IPS-18c (cell line): ENCODE results near the gene PEX10.

ENCODE experiments used
- H3K4me3 ChIP-seq: 2 replicates; pipeline ENCODE4 v1.7.0; 2013; ENCODE audit warnings: low read depth, mild to moderate bottlenecking, low read length, moderate library complexity; ENCODE audit not compliant: insufficient read depth
- H3K9me3 ChIP-seq: one replicate; pipeline ENCODE4 v1.6.1; 2013; ENCODE audit warnings: mild to moderate bottlenecking, low read length, moderate library complexity; ENCODE audit not compliant: control insufficient read depth, insufficient read depth

PEX10 gene

GRCh38 chr1:2376261-2376741 lies 36.1 kb downstream of the PEX10 start:
- no peak overlapping the region for H3K4me3 ChIP-seq
- no peaks in the 10 kb centered on the region for H3K9me3 ChIP-seq

- Histone ChIP-seq H3K4me3 (no peak overlapping the region), H3K9me3 (no peaks in the 10 kb centered on the region)
Measured at GRCh38 chr1:2375923-2376260, 36.5 kb downstream of the PEX10 start.

- no peak overlapping the region for H3K4me3 ChIP-seq
- no peaks in the 10 kb centered on the region for H3K9me3 ChIP-seq
Measured at GRCh38 chr1:2375246-2375922, 37.0 kb downstream of the PEX10 start.

GRCh38 chr1:2374252-2375155 lies 37.9 kb downstream of the PEX10 start:
- Histone ChIP-seq H3K4me3 (no peak overlapping the region), H3K9me3 (no peaks in the 10 kb centered on the region)

- no peak overlapping the region for H3K4me3 ChIP-seq
- no peaks in the 10 kb centered on the region for H3K9me3 ChIP-seq
Measured at GRCh38 chr1:2373551-2374251, 38.7 kb downstream of the PEX10 start.

- H3K9me3 ChIP-seq = peaks cover 4% of the 10 kb centered on the region
- no peak overlapping the region for H3K4me3 ChIP-seq
Measured at GRCh38 chr1:2372551-2373490, 39.5 kb downstream of the PEX10 start.

- H3K9me3 ChIP-seq = peaks cover 4% of the 10 kb centered on the region
- no peak overlapping the region for H3K4me3 ChIP-seq
Measured at GRCh38 chr1:2368053-2368744, 44.2 kb downstream of the PEX10 start.

GRCh38 chr1:2363847-2364513 lies 48.4 kb downstream of the PEX10 start:
- no peak overlapping the region for H3K4me3 ChIP-seq
- peaks cover 4% of the 10 kb centered on the region for H3K9me3 ChIP-seq

GRCh38 chr1:2360588-2361364 lies 51.6 kb downstream of the PEX10 start:
- H3K4me3 ChIP-seq = no peak overlapping the region
- no peaks in the 10 kb centered on the region for H3K9me3 ChIP-seq

- no peak overlapping the region for H3K4me3 ChIP-seq
- no peaks in the 10 kb centered on the region for H3K9me3 ChIP-seq
Measured at GRCh38 chr1:2358651-2359640, 53.4 kb downstream of the PEX10 start.

- H3K9me3 ChIP-seq = no peaks in the 10 kb centered on the region
Measured at GRCh38 chr1:2358072-2358471, 54.3 kb downstream of the PEX10 start.

GRCh38 chr1:2356911-2357845 lies 55.2 kb downstream of the PEX10 start:
- H3K4me3 ChIP-seq = no peak overlapping the region

More at GRCh38 chr1:2358072-2358471, 54.3 kb downstream of the PEX10 start:
- no peak overlapping the region for H3K4me3 ChIP-seq

GRCh38 chr1:2356401-2356800 lies 56.0 kb downstream of the PEX10 start:
- Histone ChIP-seq H3K4me3 (no peak overlapping the region), H3K9me3 (no peaks in the 10 kb centered on the region)

More at GRCh38 chr1:2356911-2357845, 55.2 kb downstream of the PEX10 start:
- H3K9me3 ChIP-seq = no peaks in the 10 kb centered on the region
